Measurements from ENCODE around the gene OR11H7. TPM values are rescaled to one million over a fixed set of nuclear protein-coding genes. Genes with fewer than 3 reads are reported as not detected.

OR11H7 gene
- not detected for total RNA-seq

GRCh38 chr14:20228681-20229080, at the start of gene OR11H7:
OR11H7 (plus strand) TSS chr14:20228981.
- Histone ChIP-seq H3K27ac (no peak within 1 kb of the TSS), H3K27me3 (no peaks in the 10 kb centered on the region), H3K9me3 (no peaks in the 10 kb centered on the region), H3K36me3 (no peaks in the 10 kb centered on the region), H3K4me1 (no peaks in the 10 kb centered on the region), H3K4me3 (no peak within 1 kb of the TSS)
- intact Hi-C loops (cut with DNase I; ENCODE audit: low total_unique reads): no loop called here
- no peak for DNase-seq
- TF ChIP-seq POLR2A (IDR thresholded peaks at IDR 0.05) (no peak), CTCF (IDR thresholded peaks at IDR 0.05) (no peak)

- intact Hi-C loops (cut with DNase I; ENCODE audit: low total_unique reads): no loop called here
- Histone ChIP-seq H3K36me3 (no peaks in the 10 kb centered on the region), H3K4me1 (no peaks in the 10 kb centered on the region), H3K27ac (no peak overlapping the region), H3K9me3 (no peaks in the 10 kb centered on the region), H3K4me3 (no peak overlapping the region), H3K27me3 (no peaks in the 10 kb centered on the region)
- TF ChIP-seq POLR2A (IDR thresholded peaks at IDR 0.05) (no peak), CTCF (IDR thresholded peaks at IDR 0.05) (no peak)
- no peak for DNase-seq
Measured at GRCh38 chr14:20179218-20179617, 49.6 kb upstream of the OR11H7 start.

GRCh38 chr14:20179880-20180279, 48.9 kb upstream of the OR11H7 start:
- H3K4me1 ChIP-seq: no peaks in the 10 kb centered on the region
- H3K27me3 ChIP-seq: no peaks in the 10 kb centered on the region
- no peak for TF ChIP-seq CTCF (IDR thresholded peaks at IDR 0.05)
- no peak for TF ChIP-seq POLR2A (IDR thresholded peaks at IDR 0.05)
- H3K36me3 ChIP-seq: no peaks in the 10 kb centered on the region
- H3K4me3 ChIP-seq: no peak overlapping the region
- no peak overlapping the region for H3K27ac ChIP-seq
- intact Hi-C loops (cut with DNase I; ENCODE audit: low total_unique reads): no loop called here
- no peak for DNase-seq
- no peaks in the 10 kb centered on the region for H3K9me3 ChIP-seq

GRCh38 chr14:20180486-20180885, 48.3 kb upstream of the OR11H7 start:
- intact Hi-C loops (cut with DNase I; ENCODE audit: low total_unique reads): no loop called here
- TF ChIP-seq POLR2A (IDR thresholded peaks at IDR 0.05): no peak
- no peak for TF ChIP-seq CTCF (IDR thresholded peaks at IDR 0.05)

GRCh38 chr14:20184181-20184580, 44.6 kb upstream of the OR11H7 start:
- Histone ChIP-seq H3K27ac (no peak overlapping the region), H3K9me3 (no peaks in the 10 kb centered on the region), H3K36me3 (no peaks in the 10 kb centered on the region), H3K27me3 (no peaks in the 10 kb centered on the region), H3K4me3 (no peak overlapping the region), H3K4me1 (no peaks in the 10 kb centered on the region)
- no peak for DNase-seq
- intact Hi-C loops (cut with DNase I; ENCODE audit: low total_unique reads): no loop called here
- TF ChIP-seq POLR2A (IDR thresholded peaks at IDR 0.05) (no peak), CTCF (IDR thresholded peaks at IDR 0.05) (no peak)

More at GRCh38 chr14:20180486-20180885, 48.3 kb upstream of the OR11H7 start:
- no peaks in the 10 kb centered on the region for H3K9me3 ChIP-seq
- H3K4me3 ChIP-seq: no peak overlapping the region
- H3K4me1 ChIP-seq: no peaks in the 10 kb centered on the region
- no peak overlapping the region for H3K27ac ChIP-seq
- no peaks in the 10 kb centered on the region for H3K27me3 ChIP-seq
- DNase-seq: no peak
- H3K36me3 ChIP-seq: no peaks in the 10 kb centered on the region
